GM12891 (cell line): ENCODE results near the gene ENGASE.

Experiments used
- DNase-seq: peaks from one replicate; pipeline ENCODE4 v3.0.0; 2011; ENCODE audit warnings: low spot score; ENCODE audit not compliant: insufficient read length
- FAIRE-seq: peaks from 2 replicates; lab custom pipeline; 2011; peaks lifted over from hg19 to GRCh38; lab: Jason Lieb, UNC
- PAX5 ChIP-seq: IDR thresholded peaks from 2 replicates; pipeline ENCODE4 v1.6.1; 2011; ENCODE audit warnings: low read length, moderate library complexity, mild to moderate bottlenecking; ENCODE audit not compliant: insufficient read depth, severe bottlenecking
- POLR2A ChIP-seq: IDR thresholded peaks from 2 replicates; pipeline ENCODE4 v1.6.1; 2011; ENCODE audit warnings: low read depth, low read length, control low read depth
- POLR2AphosphoS5 ChIP-seq: IDR thresholded peaks from 2 replicates; pipeline ENCODE4 v1.6.1; 2011; ENCODE audit warnings: low read depth, low read length, control low read depth
- POU2F2 ChIP-seq: IDR thresholded peaks from 2 replicates; pipeline ENCODE4 v1.6.1; 2011; ENCODE audit warnings: low read depth, mild to moderate bottlenecking, control low read depth, low read length, moderate library complexity
- SPI1 ChIP-seq: IDR thresholded peaks from 2 replicates; pipeline ENCODE4 v1.6.1; 2011; ENCODE audit warnings: low read depth, low read length, control low read depth
- TAF1 ChIP-seq: IDR thresholded peaks from 2 replicates; pipeline ENCODE4 v1.6.1; 2011; ENCODE audit warnings: low read depth, low read length, control low read depth

The ENGASE gene

DNA sequence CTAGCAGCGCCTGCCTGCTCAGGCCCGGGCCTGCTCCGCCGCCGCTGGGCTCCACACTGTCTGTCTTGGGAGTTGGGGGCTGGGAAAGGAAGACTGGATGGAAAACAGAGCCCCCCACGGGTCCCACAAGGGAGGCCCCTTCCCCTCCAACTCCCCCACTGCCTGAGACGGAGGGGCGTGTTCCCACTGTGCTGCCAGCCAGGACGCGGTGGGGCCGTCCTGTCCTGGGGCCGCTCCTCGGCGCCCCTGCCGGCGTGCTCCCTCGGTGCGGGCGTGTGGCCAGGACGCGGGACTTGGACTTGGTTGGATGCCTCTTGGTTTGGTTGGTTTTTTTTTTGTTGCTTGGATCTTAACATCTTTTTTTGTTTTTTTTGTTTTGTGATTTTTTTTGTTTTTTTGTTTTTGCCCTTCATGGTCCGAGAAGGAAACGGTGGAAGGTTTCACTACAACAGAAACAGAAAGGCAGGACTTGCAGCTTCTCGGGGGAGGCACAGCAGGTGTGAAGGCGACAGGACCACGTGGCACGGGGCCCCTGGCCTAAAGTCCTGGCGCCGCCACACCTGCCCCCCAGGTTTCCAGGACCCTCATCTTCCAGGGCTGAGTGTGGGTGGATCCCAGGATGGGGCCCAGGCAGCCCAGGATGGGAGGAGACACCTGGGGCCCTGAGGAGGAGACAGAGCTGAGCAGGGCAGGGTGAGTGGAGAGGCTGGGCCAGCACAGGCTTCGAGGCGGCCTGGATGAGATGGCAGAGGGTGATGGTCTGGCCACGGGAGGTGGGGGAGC, 16.0 kb downstream of the ENGASE start:
- DNase-seq (no peak), FAIRE-seq (no peak)
- no peak for TF ChIP-seq POU2F2
- no peak for TF ChIP-seq SPI1
- no peak for TF ChIP-seq POLR2A
- TF ChIP-seq PAX5: no peak
- no peak for TF ChIP-seq POLR2AphosphoS5
- TF ChIP-seq TAF1: no peak

DNA sequence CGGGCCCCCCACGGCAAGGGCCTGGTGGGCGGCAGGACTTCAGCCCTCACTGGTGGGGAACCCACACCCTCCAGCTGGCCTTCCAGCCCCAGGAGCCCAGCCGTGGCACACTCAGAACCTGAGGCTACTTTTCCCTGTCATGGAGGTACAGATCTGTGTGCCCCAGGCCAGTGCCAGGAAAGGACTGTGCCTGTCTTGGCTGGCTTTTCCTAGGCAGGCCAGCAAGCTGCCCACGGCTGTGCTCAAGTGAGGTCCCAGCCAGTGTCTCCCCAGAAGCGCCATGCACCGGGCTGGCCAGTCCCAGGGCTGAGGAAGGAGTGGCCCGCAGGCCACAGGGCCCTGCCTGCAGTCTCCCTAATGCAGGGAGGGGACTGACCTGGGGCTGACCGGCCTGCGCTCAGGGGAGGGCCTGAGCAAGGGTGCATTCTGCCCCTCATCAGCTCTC, 16.6 kb downstream of the ENGASE start:
- DNase-seq (no peak), FAIRE-seq (no peak)
- TF ChIP-seq TAF1 (no peak), SPI1 (no peak), POLR2AphosphoS5 (no peak), POLR2A (no peak), POU2F2 (no peak), PAX5 (no peak)

DNA sequence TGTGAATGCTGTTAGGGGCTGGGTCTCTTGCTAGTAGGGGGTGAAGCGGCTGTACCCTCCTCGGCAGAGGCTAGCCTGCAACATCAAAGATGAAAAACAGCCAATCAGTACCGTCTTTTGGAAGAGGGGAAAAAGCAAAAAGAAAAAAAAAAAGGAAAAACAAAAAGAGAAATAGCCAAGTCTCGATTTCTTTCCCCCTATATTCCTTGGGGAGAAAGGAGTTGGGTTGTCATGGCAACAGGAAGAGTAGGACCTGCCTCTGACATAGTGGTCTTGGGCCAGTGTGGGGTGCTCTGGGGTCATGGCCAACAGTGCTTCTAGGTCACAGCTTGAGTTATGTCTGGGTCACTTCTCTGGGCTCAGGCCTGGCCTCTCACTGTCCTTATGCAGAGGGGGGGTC, 17.9 kb downstream of the ENGASE start:
- no peak for TF ChIP-seq PAX5
- DNase-seq: no peak
- FAIRE-seq: no peak

DNA sequence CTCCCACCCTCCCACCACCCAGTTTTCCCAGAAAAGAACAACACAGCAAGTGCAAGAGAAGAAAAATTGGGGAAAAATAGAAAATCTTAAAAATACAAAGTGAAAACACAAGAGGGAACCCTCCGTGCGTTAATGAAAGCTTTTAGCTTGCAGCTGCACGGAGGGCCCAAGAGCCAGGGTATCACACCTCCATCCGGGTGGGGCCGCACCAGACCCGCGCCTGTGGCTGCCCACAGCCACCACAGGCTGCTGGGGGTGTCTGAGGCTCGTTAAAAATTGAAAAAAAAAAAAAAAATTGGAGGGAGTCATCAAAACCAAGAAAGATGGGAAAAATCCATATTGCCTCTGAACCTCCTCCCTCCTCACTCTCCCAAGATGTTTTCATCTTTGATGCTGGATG, 18.6 kb downstream of the ENGASE start:
- FAIRE-seq (no peak), DNase-seq (no peak)
- no peak for TF ChIP-seq PAX5
- TF ChIP-seq SPI1: no peak
- TF ChIP-seq POLR2AphosphoS5: no peak
- no peak for TF ChIP-seq POU2F2
- no peak for TF ChIP-seq POLR2A
- TF ChIP-seq TAF1: no peak

DNA sequence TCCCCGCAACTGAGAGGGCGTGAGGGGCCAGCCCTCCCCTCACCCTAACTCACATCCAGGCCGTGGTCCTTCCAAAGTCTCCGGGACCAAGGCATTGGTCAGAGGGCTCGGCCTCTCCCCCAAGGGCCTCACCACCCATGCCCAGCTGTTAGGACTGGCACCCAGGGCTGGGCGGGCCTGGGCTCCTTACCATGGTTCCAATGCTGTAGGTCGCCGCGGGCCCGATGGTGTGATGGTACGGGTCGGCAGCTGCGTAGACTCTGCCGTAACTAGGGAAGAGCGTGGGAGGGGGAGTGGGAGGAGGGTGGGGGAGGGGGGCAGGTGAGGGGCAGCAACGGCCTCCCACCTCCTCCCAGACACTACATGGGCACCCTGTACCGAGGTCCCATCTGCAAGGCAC, 19.6 kb downstream of the ENGASE start:
- TF ChIP-seq POLR2AphosphoS5 (no peak), POLR2A (no peak), SPI1 (no peak), TAF1 (no peak), PAX5 (no peak), POU2F2 (no peak)
- no peak for FAIRE-seq
- no peak for DNase-seq

DNA sequence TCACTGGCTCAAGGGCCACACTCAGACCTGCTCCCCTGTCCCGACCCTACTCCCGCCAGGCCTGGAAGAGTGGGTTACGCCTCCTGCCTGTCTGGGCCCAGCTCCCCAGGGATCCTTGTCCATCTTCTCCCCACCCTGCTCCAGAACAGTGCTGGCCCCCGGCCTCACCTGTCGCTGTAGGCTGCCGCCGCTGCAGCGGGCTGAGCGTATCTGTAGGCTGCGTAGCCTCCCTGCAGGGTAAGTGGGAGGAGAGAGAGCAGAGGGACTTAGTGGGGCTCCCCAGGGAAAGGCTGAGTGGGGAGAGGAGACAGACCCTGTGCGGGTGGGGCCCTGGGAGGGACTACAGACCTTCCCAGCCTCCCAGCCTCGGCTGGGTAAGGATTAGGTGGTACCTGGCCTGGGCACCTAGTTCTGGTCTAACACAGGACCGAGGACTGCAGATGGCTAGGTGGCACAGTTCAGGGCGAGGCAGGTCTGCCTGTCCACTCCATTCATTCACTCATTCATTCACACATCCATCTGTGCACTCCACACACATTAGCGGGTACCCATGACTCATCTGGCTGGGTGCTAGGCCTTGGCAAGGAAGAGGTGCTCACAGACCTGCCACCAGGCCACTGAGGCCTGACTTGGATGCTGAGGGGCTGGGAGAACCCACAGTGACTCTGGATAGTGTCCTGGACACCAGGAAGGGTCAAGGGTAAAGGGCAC, 20.9 kb downstream of the ENGASE start:
- FAIRE-seq (no peak), DNase-seq (no peak)
- TF ChIP-seq POLR2A (no peak), PAX5 (no peak), TAF1 (no peak), SPI1 (no peak)

DNA sequence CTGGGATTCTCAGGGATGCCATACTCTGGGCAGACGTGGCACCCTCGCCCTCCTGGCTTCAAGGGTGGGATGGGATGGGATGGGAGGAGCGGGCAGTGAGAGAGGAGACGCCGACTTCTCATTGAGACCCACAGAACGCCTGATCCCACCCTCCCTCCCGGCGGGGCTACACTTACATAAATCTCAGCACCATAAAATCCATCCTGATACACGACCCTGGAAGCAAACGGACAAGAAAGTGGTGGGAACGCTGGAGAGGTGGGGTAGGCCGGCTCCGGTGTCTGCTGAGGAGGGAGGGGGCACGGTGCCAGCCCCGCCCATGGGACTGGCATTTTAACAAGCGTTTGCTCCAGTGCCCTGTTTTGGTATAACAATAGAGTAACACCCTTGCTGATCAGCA, 21.9 kb downstream of the ENGASE start:
- no peak for TF ChIP-seq SPI1
- TF ChIP-seq PAX5: no peak
- TF ChIP-seq POLR2A: no peak
- TF ChIP-seq POU2F2: no peak
- TF ChIP-seq POLR2AphosphoS5: no peak
- TF ChIP-seq TAF1: no peak
- FAIRE-seq (no peak), DNase-seq (no peak)

DNA sequence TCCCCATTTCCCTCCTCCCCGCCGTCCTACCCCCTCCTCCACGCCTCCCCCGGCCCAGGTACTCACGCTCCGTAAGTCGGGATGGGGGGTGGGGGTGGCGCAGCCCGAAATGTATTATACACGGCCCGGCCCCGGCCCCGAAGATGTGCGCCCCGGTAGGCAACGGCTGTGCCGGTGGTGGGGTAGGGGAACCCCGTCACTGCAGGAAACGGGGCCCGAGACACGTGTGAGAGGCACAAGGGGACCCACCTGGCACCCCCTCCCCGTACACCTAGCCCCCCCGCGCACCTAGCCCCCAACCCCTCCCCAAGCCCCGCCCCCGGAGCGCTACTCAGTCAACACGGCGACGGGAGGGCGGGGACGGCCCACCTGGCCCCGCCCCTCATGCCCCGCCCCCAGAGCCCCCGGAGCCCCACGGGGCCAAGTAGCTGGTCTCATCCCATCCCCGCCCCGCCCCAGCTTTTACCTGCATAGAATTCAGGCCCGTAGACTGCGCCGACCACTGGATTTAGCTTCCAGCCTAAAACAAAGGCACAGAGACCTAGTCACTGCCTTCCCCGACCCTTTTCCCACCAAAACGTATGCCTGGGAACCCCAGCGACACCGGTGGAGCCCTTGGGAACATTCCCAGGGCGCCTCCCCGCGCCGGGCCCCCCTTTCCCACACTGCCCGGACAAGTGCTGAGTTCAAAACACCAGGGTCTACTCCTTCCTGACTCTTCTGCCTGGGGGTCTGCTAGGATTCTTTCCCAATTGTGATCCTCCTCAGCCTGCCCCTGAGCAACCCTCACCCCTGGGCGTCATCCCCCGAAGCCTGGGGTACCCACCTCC, 22.8 kb downstream of the ENGASE start:
- TF ChIP-seq POU2F2 (no peak), POLR2AphosphoS5 (no peak), TAF1 (no peak), PAX5 (no peak), SPI1 (no peak), POLR2A (no peak)
- FAIRE-seq (no peak), DNase-seq (no peak)

DNA sequence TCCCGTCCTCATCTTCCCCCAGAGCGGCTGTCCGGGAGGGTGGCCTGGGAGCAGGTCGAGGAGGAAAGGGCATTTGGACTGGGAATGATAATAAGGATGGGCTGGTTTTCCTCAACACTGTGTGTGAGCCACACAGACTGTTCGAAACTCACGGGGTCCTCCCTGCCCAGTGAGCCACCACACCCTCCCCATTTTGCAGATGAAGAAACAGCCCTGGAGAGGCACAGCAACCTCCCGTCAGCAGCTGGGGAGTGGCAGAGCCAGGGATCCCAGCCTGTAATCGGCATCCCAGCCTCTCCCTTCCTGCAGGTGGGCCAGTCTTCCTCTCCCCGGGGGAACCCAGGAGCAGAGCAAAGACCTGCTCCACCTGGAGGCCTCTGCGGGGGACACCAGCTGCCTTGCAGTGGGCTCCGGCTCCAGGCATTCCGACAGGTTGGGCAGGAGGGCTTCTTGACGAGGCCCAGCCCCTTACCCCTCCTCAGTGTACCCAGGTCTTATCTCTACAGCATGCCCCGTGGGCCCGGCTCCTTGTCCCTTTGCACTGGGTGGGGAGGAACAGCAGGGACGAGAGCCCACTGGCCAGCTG, 23.8 kb downstream of the ENGASE start:
- no peak for TF ChIP-seq PAX5
- TF ChIP-seq SPI1: no peak
- TF ChIP-seq POLR2AphosphoS5: no peak
- TF ChIP-seq TAF1: no peak
- TF ChIP-seq POU2F2: no peak
- no peak for TF ChIP-seq POLR2A
- no peak for DNase-seq
- FAIRE-seq: no peak

DNA sequence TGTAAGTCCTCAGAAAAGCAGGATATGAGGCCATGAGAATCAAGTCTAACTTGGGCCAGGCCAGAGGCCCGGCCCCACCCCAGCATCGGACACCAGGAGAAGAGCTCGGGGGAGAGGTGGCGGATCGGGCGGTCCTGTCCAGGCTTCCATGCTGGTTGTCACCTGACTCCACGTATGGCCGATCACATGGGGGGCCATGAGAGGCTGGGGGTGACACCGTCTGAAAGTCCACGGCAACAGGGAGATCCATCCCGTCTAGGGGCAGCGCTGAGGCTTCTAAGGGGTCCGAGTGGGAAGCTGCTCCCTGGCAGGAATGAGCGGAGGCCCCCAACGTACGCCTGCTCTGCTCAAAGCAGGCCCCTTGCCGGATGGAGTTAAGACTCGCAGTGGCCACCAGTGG, 25.8 kb downstream of the ENGASE start:
- DNase-seq (no peak), FAIRE-seq (no peak)
- TF ChIP-seq SPI1 (no peak), TAF1 (no peak), POLR2A (no peak), PAX5 (no peak), POLR2AphosphoS5 (no peak), POU2F2 (no peak)
